GM12872 (cell line): ENCODE measurements around the gene C18orf63.

Experiments used
- CTCF ChIP-seq: IDR thresholded peaks from 3 replicates; pipeline ENCODE4 v1.5.1; 2011; ENCODE audit warnings: low read depth, mild to moderate bottlenecking, low read length, moderate library complexity; ENCODE audit not compliant: insufficient read depth

Gene C18orf63

GRCh38 chr18:74315464-74316256, at the start of gene C18orf63:
TSS of gene C18orf63 (plus strand) at chr18:74315839. CDS start at chr18:74317866, 2,027 bp downstream.
- no peak for TF ChIP-seq CTCF

GRCh38 chr18:74266161-74266560, 49.5 kb upstream of the C18orf63 start:
- no peak for TF ChIP-seq CTCF

- no peak for TF ChIP-seq CTCF
Measured at GRCh38 chr18:74268175-74268574, 47.5 kb upstream of the C18orf63 start.

- no peak for TF ChIP-seq CTCF
Measured at GRCh38 chr18:74268933-74269620, 46.6 kb upstream of the C18orf63 start.

GRCh38 chr18:74271635-74272034, 44.0 kb upstream of the C18orf63 start:
- TF ChIP-seq CTCF = no peak

GRCh38 chr18:74273394-74273793, 42.2 kb upstream of the C18orf63 start:
- no peak for TF ChIP-seq CTCF

GRCh38 chr18:74274700-74275099, 40.9 kb upstream of the C18orf63 start:
- TF ChIP-seq CTCF = no peak
